GM19467 (cell line): ENCODE data around the gene RNF145.

ENCODE experiments used
- ATAC-seq: cut with Tn5 transposase; IDR thresholded peaks from one replicate; pipeline ENCODE4 v1.9.1; 2021; ENCODE audit warnings: mild to moderate bottlenecking, moderate library complexity; ENCODE audit not compliant: unreplicated experiment

Gene RNF145

DNA sequence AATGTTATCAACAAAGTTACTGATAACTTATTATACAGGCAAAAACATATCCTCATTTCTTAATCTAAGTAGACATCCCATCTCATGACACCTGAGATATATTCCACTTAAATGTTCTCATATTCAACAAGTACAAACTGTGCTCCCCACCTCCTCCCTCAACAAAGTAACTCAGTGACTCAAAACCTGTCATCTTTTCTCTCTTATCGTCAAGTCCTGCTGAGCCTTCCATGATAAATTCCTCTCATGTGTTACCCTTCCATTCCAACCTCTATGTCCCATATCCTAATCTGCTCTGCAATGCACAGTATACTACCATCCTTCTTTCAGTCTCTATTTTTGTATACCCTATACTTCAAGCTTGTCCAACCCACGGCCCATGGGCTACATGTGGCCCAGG is 13.6 kb downstream of the RNF145 start:
- ATAC-seq = no peak

DNA sequence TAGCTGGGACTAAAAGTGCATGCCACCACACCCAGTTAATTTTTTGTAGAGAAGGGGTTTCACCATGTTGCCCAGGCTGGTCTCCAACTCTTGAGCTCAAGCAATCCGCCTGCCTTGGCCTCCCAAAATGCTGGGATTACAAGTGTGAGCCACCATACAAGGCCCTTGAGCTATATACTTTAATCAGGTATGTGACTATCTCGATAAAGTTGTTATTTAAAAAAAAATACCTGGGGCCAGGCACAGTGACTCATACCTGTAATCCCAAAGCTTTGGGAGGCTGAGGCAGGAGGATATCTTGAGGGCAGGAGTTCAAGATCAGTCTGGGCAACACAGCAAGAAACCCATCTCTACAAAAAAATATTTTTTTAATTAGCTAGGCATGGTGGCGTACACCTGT is 19.2 kb downstream of the RNF145 start:
- no peak for ATAC-seq

DNA sequence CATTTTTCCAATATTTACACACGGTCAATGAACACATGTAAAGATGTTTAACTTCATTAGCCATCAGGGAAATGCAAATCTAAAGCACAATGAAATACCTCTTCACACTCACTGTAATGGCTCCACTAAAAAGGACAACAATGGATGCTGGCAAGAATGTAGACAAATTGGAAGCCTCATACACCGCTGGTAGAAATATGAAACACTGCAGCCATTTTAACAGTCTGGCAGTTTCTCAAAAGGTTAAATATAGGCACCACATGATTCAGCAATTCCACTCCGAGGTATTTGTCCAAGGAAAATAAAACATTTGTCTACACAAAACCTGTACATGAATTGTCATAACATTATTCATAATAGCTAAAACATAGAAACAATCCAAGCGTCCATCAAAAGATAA is 20.0 kb downstream of the RNF145 start:
- no peak for ATAC-seq

DNA sequence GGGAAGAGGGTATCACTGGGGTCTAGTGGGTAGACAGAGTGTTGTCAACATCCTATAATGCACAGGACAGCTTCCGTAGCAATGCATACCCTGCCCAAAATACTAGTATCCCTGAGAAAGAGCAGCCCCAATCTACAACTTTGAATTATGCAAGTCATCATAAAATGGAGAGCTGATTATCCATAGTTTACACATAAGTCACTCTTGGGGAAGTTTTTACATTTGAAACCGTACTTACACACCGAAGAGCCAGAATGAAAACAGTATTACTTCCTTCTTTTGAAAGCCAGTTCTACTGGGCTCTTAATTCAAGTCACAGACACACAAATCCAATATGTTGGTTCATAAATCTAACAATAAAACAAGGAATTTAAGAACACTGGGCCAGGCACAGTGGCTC is 21.6 kb downstream of the RNF145 start:
- no peak for ATAC-seq

DNA sequence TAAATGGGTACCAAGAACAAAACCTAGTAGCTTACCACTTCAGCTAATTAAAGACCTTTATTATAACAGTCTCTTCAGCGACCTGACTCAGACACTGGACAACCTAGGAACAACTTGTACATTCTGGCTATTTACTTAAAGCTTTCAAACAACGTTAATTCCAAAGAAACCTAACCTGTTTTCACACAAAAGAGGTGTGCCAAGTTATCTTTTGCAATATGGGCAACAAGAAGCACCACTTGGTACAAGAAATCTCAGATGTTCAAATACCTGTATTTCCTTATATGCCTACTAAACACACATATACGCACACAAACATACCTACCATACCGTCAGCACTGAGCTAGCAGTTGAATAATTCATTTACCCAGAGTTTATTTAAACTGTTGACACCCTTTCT is 23.0 kb downstream of the RNF145 start:
- ATAC-seq = no peak

DNA sequence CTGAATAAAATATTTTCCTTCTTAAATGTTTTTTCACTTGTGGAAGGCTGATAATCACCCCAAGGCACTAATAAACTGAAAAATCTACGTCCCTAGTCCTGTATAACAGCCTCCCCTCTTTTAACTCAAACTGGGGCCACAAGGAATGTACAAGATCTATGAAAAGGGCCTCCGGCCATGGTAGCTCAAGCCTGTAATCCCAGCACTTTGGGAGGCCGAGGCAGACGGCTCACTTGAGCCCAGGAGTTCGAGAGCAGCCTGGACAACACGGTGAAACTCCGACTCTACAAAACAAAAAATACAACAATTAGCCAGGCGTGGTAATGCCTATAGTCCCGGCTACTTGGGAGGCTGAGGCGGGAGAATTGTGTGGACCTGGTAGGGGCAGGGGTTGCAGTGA is 23.6 kb downstream of the RNF145 start:
- ATAC-seq = no peak

DNA sequence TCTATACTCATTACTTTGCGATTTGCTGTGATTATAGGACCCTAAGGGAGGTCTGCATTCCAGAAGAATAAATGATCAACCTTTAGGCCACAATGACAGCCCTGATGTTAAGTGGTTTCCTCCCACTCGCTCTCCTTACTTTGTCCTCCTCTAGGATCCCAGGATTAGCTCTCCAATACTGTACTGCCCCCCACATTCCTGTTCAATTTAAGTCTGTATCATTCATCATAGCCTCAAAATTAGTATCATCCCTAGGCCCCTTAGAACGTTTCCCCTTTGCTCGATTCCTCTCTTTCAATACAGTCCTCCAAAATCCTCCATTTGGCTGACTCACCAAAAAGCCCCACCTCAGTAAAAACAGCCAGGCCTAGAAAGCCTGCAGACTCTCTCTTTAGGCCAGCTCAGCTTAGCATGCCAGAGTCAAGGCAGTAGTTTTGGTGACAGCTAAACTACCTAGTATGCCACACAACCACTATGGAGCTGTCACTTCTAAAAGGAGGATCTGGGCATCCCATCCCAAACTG is 24.4 kb downstream of the RNF145 start:
- no peak for ATAC-seq

DNA sequence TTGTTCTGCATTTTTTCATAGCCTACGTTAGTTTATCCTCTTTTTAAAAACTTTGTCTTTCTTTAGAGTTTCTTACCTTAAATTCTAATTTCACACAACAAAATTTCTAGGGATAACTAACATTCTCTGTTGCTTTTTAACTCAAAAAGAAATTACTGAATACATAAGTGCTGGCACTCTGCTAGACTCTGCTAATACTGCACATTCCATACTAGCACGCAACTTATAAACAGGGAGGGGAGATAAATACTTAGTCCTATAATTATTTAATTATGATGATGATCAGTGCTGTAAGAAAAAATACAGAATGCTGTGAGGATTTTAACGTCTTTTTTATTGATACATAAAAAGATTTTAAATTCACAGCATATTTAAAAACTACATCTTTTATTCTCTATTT is 25.1 kb downstream of the RNF145 start:
- no peak for ATAC-seq

DNA sequence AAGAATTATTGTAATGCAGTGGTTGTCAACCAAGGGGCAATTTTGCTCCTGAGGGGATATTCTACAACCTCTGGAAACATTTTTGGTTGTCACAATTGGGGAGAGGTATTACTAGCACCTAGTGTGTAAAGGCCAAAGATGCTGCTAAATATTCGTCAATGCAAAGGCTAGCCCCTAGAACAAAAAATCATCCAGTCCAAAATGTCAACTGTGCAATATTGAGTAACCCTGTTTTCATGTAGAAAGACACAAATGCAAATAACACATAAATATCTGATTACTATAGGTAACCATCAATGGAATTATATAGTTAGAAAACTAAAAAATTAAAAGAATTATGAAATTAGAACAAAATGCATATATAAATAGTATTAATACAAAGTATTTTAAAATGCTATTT is 26.1 kb downstream of the RNF145 start:
- no peak for ATAC-seq

DNA sequence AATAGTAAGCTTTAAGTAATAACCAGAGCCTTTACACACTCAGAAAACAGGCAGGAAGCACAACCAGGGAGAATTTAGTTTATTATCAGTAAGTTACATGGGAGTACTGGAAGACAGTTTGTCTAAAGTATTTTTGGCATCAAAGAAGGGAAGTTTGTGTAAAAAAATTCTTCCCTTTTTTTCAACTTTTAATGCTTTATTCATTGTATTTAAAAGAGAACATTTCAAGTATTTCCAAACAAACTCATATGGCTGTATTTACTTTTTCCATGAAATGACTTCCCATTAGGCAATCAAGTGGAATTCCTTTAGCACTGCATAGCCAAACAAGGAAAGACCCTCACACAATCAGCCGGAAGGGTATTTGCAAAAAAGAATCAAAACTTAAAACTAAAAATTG is 26.7 kb downstream of the RNF145 start:
- no peak for ATAC-seq

DNA sequence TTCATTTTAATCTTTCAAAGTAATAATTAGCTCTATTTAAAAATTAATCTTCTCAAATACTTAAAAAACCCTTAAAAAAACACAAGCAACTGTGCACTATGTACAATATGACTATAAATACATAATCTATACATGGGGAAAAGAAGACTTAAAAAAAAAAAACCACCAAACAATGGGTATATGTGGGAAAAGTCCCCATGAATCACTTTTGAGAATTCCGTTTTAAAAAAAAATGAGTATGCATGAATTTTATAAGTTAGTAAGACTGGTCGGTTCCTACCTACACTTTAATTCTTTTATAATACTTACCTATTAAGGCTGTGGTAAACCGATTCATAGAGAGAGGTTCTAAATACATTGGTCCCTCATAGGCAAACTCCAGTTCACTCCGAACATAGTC is 27.7 kb downstream of the RNF145 start:
- ATAC-seq = no peak

DNA sequence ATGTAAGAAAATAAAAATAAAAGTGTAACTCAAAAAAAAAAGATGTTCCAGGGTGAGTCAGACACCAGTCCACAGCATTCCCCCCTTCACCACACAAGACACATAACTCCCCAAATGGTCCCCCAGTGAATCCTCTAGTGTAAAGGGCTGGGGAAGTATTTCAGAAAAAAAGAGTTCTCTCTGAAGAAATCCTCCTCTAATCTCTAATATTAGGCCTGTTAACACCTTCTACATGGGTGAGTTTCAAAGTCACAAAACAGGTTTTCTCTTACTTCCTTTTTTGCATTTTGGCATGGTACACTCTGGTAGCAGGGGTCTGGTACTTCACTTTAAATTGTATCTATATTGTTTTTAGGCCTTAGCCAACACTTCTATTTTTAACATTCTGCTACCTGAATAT is 28.2 kb downstream of the RNF145 start:
- no peak for ATAC-seq

DNA sequence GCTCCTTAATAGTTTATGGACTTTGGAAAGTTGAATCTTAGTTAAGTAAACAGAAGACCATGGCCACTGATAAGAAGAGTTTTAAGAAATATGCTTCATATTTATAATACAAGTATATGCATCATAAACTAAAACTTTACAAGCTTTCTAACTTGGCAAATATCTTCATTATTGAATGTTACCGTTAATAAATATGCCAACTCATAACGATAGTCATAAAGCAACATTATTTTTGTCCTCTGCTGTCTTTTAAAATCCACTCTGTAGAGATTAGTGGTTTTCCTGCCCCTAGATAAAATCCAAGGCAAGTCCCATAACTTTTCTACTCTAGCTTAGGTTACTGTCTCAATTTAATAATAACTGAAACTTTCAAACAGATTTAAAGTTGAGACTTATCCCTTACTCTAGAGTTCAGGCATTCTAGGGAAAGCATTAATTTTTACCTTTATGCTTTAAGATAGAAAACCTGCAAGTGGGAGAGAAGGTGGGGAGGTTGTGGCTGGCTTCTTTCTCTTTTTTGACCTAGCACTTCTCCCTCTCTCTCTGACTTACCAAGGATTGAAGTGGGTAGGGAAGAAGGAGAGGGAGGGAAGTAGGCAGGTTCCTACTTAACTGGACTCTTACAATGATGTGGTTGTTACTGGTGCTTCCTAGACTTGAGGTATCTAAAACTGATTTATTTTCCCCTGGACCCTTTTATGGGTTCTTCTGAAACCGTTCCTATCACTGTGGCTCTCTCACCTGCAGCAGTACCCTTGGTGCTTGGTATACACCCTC is 29.6 kb downstream of the RNF145 start:
- no peak for ATAC-seq

DNA sequence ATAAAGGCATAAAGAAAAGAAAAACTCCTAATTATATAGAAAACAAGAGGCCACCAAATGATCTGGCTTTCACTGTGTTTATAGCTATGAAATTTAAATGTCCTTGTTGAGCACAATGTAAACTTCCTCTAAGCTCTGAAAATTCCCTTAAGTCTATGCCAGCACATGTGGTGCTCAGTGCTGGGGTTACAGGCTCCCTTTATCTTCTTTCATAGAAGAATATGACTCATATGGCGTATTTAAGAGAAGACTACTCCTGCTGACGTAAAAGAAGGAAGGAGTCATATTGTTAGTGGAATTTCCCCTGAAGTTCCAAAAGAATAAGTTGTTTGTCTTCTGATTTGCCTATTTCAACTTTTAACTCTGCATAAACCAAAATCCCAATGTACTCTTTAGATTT is 30.4 kb downstream of the RNF145 start:
- ATAC-seq = no peak

DNA sequence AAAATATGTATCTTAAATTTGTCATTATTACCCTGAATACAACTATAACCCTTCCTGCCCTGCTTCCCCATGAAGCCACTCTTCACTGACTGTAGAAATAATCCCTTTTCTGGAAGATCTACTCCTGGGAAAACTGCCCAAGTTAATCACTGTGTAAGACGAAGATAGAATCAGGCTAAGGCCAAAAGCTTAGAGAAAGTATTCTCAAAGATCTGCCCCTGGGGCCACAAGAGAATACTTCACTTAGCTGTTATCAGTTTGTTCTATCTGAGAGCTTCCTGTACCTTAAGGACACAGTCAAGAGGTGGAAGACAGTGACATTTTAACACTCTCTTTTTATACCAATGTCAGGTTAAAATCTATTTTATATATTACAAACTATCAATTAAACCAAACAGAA is 33.8 kb downstream of the RNF145 start:
- ATAC-seq = no peak

DNA sequence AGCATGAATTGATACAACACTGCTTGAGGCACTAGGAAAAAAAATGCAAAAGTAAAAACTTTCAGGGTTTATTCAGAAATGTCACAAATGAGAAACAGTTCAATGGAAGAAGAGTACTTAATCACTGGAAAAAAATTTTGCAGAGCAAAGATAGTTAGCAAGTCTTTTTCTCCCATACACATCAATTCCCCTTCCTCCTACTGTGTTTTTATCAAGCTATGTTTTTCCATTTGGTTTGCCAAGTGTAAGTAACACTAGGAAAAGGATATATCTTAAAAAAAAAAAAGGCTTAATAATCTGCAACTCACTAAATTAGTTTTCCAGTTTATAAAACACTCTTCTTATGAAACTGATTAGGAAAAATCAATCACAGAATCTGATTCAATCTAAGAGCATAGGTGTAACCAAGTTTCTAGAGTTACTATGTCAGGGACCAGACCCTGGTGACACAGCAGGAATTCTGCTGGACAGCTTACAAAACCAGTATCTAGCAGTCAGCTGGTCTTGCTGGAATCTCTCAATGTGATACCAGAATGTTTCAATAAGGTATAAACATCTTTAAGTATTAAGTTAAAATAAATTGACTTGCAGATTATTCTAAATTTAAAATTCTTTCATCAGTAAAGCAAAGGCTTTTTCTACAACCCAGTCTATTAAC is 34.7 kb downstream of the RNF145 start:
- no peak for ATAC-seq

DNA sequence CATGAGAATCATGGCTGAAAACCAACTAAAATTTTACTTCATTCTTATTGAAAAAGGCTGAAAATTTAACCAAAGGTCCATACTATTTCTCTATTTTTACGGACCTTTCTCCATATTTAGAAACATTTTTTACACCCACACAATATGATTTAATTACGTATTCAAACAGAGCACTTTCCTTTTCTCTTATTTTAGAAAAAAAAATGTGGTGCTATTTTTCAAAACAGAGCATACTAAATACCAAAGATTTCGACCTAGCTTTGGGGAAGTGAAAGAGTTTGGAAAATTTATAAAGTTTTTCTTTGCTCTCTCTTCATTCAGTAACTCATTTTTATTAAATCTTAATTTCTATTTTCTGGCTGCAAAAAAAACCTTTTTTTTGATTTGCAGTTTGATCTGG is 38.1 kb downstream of the RNF145 start:
- no peak for ATAC-seq

DNA sequence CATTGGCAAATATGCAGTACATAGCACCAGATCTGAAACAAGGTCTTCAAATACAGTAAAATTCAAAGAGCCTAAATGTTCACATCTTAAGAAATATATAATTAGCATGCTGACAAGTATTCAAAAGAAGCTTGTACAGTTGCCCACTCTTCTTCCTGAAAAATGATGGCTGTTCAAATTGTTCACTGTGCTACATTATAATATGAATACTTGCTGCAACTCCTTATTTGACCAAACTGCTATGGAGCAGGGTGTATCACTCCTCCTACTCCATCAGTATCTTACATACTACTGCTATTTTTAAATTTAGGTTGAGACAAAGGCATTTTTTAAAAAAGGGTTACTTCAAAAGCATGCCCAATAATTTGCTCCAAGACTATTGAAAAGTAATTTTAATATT is 39.3 kb downstream of the RNF145 start:
- no peak for ATAC-seq

DNA sequence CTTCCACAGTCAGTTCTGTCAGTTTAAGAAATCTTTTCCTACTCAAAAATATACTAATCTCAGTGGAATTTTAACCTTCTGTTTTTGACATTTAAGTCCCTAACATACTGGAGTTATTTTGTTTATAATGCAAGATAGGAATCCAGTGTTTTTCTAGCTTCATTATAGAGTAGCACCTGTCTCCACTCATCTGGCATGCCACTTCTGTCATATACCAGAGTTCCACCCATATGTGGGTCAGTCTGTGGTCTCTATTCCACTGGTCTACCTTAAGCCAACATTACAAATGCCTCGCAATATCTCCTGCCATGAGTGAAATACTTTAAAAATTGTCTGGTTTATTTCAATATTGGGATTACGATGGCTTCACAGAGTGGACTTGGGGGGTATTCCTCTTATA is 42.9 kb downstream of the RNF145 start:
- ATAC-seq = no peak

DNA sequence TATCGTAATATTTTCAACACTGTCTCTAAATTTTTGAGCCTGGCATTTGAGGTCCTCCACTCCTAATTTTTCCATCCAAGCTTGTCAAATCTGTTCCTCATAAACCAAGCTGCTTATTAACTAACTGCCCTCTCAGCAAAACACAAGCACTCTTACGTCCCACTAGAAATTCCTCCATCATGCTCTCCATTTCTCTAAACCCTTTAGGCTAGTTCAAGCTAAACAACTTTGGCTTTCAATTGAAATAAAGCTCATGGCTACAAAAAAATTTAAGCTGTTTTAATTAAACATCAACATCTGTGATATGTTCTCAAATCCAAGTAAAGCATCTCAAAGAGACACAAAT is 45.7 kb downstream of the RNF145 start:
- ATAC-seq = no peak

DNA sequence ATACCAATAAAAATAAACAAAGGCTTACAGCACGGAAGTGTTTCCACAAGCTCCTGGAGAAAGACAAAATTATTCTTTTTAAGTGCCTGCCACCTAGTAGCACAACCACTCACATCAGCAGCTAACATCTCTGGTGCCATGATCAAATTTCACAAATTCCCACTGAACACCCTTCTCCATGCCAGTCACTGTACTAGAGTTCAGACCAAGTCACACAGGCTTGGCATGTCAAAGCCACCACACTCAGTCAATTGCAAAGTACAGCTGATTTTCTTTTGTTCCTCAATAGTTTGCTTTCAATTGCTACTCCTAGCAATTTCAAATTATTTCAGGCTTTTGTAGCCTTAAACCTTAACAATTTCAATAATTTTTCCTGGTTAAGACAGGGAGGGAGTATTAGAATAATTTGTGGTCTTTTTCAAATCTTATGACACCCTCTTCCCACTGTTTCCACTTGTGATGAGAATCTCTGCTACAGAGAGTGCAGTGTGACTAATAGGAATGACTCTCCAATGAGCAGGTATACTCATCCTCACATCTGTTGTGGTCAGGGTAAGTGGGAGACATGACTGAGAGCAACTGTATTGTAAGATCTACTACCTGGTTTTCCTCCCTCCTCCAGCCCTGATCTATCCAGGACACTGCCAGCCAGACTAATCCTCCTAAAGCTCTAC is 46.2 kb downstream of the RNF145 start:
- ATAC-seq = no peak
